ENCODE data around the gene CCNT2. TPM values are rescaled to one million over a fixed set of nuclear protein-coding genes. Genes with fewer than 3 reads are reported as not detected.
A peak's percentile ranks its signal among the peaks of the same experiment; 100 is the strongest.

The CCNT2 gene
- polyA plus RNA-seq, 3 donors = 6.0 to 8.9 (median 7.3) TPM

DNA sequence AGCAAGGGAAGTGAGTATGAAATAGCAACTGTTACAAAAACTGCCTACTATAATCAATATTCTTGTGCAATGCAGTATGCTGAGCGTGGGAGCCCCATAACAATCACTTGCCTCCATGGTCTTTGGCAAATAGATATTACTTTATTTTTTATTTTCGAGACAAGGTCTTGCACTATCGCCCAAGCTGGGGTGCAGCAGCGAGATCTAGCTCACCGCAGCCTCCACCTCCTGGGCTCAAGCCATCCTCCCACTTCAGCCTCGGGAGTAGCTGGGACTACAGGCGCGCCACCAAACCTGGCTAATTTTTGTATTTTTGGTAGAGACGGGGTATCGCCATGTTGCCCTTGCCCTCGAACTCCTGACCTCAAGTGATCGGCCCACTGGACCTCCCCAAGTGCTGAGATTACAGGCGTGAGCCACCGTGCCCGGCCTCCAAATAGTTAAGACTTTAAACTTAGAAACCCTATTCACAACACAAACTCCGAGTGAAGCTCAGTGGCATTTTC, 1.2 kb upstream of the CCNT2 start:
- H3K27ac ChIP-seq (ENCODE audit: low read depth, low read length) = no peak overlapping the region
- 15 to 37% (median 33%) methylated on average over 16 of the region's 16 CpGs for WGBS, 3 donors

DNA sequence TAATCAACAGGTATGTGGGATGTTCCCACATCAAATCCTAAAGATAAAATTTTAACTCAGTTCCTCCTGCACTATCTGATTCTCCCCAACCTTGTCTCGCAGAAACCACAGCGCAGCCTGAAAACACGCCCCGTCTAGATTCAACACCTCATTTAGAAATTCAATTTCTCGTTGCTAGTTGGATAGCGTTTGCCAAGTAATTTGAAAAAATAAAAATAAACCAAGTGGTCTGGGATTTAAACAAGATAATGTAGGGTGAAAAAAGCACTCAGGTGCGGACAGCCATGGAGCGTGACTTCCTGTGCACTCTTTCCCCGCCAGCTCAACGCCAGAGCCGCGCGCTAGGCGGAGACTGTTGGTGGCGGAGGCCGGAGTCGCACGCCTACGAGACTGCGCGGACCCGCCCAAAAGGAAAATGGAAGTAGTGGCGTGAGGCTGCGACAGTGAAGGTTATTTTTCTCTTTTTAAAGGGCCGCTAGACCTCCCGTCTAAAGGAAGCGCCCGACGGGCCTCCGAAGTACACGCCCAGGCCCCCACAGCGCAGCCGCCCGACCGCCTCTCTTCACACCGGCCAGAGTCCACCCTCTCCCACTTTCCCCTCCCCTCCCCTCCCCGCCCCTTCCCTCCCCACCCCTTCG, 615 bp upstream of the CCNT2 start:
- 0% methylated on average over 34 to 38 of the region's 38 CpGs for WGBS, 3 donors
- peak overlapping the region; percentile 0 for H3K27ac ChIP-seq (ENCODE audit: low read depth, low read length)

DNA sequence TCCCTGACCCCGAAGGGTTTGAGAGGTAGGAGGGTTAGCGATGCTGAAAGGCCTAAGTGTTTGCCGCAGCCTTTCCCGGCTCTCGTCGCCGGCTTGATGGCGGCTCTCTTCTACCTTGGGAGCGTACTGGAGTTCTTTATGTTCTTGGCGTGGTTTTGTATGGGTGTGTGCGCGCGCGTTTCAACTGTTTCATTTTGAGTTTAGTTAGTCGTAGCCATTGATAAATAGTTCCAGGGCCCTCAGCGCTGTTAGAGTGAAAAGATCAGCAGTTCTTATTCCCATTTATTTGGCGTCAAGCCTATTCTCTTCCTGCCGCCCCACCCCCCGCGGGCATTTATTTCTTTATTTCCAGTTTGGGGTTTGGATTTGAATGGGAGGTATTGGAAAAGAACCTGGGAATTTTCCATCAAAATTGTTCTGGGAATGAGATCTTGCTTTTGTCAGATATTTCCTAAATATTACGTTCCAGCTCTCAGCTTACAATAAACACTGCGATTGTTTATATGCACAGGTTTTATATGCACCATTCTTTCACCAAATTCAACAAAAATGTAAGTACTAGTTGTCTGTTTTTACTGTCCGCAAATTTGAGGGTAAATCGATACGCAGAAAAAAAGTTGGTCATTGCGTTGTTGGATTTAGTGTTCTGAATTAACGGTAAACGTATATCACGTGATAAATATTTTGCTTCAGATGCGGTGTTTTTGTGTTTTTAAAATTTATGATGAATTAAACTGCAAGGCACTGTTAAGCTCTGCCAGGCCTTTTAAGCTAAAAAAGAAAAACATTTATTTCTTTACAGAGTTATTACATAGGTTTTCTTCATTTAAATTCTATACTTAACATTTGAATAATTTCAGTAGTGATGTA, 954 bp downstream of the CCNT2 start:
- peak overlapping the region; percentile 68 for H3K27ac ChIP-seq (ENCODE audit: low read depth, low read length)
- 1 to 2% (median 2%) methylated on average over 30 of the region's 30 CpGs for WGBS, 3 donors

DNA sequence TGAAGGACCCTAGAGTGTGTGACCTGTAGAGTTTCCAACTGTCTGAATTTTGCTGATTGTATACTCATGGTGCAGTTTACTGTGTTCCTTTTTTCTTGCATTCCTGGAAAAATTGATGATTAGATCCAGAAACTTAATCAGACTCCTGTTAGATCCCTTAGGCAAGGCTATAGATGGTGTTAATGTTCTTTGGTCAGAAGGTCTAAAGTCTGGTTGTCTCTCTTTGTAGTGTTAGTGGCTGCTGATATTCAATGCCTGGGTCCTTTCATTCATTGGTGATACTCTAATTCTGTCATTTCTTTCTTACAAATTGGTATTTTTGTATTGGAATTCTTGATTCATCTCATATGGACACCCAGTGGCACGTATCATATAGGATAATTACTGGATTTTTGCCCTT, 6.3 kb downstream of the CCNT2 start:
- 87 to 100% (median 96%) methylated on average over 1 of the region's 1 CpG for WGBS, 3 donors

DNA sequence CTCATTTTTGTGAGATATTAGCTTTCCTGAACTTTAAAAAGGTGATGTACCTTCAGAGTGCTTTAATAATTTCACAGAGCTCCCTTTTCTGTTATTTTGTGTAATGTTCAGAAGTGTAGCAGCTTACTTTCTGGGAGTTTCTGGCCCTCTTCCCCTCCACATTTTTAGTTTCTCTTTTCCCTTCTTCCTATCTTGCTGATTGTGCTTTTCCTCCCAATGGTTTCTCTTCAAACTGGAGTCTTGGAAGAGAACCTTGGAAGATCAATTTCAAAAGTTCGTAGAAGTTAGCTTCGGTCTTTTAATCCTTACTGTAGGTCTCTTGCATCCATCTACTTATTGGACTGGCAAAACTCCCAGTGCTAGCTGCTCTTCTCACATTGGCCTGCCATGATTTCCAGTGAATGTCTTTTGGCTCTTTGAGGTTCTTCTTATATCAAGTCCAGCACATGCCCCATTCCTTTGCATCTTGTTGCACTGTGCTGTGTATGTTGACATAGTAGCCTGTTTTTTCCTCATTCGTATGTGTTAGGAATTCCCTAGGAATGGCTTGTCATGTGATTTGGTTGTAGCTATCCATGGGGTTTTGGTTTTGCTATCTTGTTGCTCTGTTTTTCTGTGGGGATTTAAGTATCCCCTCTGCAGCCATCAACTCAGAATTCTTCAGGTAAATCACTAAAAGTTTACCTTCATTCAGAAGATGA, 7.8 kb downstream of the CCNT2 start:
- WGBS, 3 donors = 57 to 72% (median 71%) methylated on average over 3 of the region's 3 CpGs
- H3K27ac ChIP-seq (ENCODE audit: low read depth, low read length) = no peak overlapping the region

More for the DNA sequence above, 6.3 kb downstream of the CCNT2 start:
- H3K27ac ChIP-seq (ENCODE audit: low read depth, low read length) = no peak overlapping the region

DNA sequence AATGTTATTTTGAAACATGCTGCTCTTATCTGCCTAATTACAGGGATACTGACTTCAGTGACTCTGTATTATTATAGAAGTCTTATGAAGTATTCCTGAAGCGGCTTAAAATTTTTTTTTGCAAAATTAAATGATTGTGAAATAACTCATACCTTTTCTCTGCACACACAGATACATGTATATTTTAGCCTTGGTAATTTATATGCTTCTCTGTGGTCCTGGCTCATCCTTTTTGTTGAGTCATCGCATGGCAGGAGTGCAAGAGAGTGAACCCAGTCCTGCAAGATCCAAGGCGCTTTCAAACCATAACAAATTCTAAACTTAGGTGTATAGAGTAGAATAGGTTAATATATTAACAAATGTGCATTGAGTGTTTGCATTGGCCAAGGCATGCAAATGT, 8.6 kb downstream of the CCNT2 start:
- 78 to 89% (median 81%) methylated on average over 3 of the region's 3 CpGs for WGBS, 3 donors
- no peak overlapping the region for H3K27ac ChIP-seq (ENCODE audit: low read depth, low read length)

DNA sequence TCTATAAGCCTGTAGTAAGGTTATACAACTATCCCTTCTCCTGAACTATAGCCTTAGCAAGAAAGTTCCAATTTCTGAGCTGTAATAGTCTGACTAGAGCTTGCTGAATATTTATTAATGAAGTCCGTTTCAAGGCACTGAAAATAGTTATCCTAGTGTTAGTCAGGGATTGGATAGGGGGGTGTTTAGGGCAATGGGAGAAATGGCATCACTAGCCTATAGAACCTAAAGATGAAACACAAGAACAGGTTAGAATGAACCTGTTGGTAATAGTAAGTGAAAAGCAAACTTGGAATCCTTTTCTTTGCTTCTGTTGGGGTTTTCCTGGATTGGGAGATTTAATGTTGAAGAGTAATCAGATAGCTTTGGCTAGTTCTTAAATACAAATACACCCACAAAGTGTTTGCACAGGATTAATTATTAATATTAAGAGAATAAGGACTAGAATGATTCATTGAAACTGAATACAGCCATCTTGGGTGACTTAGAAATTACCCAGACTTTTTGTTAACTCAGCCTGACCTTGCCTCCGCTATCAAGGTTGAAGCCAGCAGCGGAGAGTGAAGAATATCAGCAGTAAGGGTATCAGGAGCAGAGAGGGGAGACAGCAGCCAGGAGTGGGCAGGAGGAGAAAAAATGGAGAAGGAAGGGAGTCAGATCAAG, 14.4 kb downstream of the CCNT2 start:
- H3K27ac ChIP-seq (ENCODE audit: low read depth, low read length) = no peak overlapping the region
- 24 to 95% (median 93%) methylated on average over 3 of the region's 3 CpGs for WGBS, 3 donors

DNA sequence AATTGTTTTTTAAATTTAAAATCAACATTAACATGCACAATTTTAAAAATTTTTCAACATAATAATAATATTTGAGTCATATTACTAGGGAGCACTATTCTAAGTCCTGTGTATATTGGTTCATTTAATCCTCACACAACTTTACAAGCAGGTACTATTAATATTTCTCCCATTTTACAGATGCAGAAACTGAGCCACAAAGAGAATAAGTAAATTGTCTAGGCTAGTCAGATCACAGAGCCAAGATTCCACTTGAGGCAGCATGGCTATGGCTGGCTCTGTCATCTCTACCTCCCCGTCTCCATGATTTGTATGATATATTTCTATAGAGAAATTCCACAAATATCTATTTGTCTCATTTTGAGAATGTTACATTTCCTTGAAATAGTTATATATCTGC, 15.1 kb downstream of the CCNT2 start:
- no peak overlapping the region for H3K27ac ChIP-seq (ENCODE audit: low read depth, low read length)
- WGBS, 3 donors = 70 to 92% (median 89%) methylated on average over 1 of the region's 1 CpG

DNA sequence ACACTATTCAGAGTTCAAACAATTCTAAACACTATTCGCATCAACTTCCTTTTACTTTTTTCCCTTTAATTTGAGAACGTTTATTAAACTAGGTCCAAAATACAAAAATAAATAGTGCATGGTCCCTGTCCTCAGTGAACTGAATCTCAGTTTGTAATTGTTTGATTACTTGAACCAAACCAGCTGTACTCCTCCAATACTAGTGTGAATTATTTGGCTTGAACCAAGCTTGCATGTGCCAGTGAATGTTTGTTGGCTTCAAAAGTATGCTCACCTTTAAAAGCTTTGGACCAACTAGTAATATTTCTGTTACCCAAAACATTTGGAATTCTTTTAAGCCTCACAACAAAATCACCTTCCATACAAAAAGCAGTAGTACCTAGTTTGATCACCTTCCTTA, 15.5 kb downstream of the CCNT2 start:
- WGBS, 3 donors = 48 to 55% (median 55%) methylated on average over 2 of the region's 2 CpGs
- no peak overlapping the region for H3K27ac ChIP-seq (ENCODE audit: low read depth, low read length)

DNA sequence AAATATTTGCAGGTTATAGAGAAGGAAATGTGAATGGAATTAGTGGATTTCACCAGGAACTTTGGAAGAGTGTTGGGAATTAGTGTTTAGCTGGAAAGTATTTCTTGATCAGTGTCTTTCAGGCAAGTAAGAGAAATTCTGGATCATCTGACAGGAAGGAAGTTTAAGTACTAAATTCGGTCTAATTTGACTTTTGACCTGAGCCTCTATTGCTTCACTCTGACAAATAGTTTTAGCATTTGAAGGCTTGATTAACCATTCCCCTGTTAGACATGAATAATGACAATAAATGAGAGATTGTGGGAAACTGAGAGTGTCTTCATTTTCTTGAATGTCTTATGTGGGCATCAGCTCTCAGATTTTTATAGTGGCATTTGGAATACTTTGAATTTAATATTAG, 16.0 kb downstream of the CCNT2 start:
- WGBS, 3 donors = 3 to 7% (median 6%) methylated on average over 1 of the region's 1 CpG
- H3K27ac ChIP-seq (ENCODE audit: low read depth, low read length) = no peak overlapping the region

DNA sequence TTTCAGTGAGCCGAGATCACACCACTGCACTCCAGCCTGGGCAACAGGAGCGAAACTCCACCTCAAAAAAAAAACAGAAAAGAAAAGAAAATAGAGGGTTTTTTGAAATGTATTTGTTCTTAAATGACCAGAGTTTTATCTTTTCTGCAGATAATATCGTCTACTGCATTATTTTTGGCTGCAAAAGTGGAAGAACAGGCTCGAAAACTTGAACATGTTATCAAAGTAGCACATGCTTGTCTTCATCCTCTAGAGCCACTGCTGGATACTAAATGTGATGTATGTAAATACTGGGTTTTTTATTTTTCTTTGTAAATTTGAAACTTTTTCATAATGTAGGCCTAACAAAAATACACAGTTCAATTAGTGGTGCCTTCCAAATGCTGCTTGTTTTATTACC, 18.1 kb downstream of the CCNT2 start:
- whole genome bisulfite sequencing, 3 donors = 23 to 94% (median 81%) methylated on average over 4 of the region's 4 CpGs

DNA sequence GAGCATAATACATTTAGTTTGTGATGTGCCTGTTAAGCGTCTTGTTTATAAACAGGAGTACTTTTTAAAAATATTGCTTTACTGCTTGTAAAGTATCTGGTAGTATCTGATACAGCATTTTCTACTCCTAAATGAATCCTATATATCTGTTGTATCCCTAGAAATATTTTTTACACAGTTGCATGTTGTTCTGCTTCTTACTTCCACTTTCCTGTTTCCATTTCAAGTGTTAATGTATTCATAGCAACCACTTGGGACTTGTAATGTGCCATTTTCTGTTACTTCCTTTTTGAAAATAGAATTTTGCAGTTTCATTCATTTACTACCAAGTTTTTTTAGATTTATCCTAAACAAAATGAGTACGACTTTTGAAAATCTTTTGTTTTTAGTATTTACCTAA, 24.9 kb downstream of the CCNT2 start:
- no peak overlapping the region for H3K27ac ChIP-seq (ENCODE audit: low read depth, low read length)
- 75 to 94% (median 82%) methylated on average over 2 of the region's 2 CpGs for WGBS, 3 donors

More for the DNA sequence above, 18.1 kb downstream of the CCNT2 start:
- H3K27ac ChIP-seq (ENCODE audit: low read depth, low read length) = no peak overlapping the region

DNA sequence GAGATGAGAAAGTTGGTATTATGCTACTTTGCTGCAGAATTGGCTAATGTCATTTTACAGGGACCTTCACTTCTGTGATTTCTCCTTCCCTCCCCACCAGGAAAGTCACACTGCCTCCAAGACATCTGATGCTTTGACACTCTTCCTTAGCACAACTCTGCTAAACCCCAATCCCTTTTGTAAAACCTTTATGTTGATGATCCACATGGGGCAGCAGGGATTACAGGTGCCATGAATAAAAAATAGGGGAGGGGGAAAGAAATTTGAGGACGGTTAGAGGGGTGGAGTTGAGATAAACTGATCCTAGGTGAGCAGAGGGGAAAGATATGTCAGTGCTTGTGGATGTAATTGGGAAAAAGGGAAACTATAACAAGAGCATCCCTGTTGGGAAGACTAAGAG, 26.4 kb downstream of the CCNT2 start:
- WGBS, 3 donors = 68 to 83% (median 83%) methylated on average over 1 of the region's 1 CpG
- H3K27ac ChIP-seq (ENCODE audit: low read depth, low read length) = no peak overlapping the region

DNA sequence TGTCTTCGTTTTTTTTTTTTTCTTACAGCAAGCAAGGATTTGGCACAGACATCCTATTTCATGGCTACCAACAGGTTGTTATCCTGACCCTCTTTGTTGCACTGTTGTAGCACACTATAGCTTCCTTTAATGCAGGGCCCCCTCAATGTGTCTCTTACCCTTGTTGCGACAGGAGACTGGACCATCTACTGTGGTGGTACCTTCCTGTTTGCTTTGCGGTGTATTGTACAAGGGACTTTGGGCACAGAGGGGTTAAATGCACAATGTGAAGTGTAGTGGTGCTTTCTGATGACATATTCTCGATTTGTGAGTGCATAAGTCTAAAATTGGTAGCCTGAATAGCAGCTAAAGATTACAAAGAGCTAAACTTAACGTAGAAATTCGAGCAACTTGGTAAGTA, 27.5 kb downstream of the CCNT2 start:
- WGBS, 3 donors = 82 to 91% (median 83%) methylated on average over 6 of the region's 6 CpGs
- H3K27ac ChIP-seq (ENCODE audit: low read depth, low read length) = no peak overlapping the region

DNA sequence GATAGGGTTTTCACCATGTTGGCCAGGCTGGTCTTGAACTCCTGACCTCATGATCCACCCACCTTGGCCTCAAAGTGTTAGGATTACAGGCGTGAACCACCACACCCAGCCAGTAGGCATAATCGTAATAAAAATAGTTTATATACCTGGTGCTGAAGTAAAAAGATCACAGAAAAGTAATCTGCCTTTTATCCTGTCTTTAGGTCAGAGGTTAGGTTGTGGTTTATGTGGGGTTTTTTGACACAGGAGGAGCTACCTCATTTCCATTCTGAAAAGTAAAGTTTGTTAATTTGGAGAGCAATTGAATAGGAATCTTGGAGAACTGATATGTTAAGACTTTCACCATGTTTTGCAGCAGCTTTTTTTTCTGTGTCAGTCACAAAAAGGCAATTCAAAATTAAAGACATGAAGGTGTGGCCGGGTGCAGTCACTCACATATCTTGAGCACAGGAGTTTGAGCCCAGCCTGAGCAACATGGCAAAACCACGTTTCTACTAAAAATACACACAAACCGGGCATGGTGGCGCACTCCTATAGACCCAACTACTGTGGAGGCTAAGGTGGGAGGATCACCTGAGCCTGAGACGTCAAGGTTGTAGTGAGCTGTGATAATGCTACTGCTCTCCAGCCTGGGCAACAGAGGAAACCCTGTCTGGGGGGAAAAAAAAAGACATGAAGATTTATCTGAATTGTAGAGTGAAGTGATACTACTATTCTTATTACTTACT, 31.5 kb downstream of the CCNT2 start:
- WGBS, 3 donors = 84 to 90% (median 85%) methylated on average over 7 of the region's 7 CpGs
- H3K27ac ChIP-seq (ENCODE audit: low read depth, low read length) = no peak overlapping the region

DNA sequence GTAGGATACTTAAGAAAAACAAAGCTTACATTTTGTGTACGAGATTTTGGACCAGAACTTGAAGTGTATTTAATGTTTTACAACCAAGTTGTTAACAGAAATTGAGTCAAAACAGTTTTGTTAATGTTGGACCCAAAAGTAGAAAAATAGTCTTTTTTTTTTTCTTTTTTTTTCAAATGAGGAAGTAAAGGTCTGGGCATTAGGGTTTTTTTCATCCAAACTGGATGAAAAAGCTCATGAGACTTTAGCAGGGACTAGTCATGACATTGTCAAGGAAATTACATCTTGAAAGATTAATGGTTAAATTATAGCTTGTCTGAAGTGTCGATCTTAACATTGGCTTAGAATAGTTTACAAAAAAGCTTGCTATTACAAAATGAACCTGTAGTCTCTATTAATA, 32.3 kb downstream of the CCNT2 start:
- H3K27ac ChIP-seq (ENCODE audit: low read depth, low read length) = no peak overlapping the region

DNA sequence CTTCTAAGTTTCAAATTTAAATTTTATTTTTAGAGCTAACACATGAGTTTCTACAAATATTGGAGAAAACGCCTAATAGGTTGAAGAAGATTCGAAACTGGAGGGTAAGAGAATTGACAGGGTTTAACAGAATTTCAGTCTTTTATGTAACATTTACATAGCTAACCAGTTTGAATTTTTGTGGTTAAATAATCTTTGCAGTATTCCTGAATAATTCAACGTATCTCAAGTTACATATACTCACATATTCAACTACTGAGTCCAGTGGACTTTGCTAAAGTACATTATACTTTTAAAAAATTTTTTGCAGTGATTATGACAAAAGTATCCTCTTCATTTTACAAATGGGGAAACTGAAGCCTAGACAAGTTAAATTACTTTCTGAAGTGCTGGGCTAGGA, 34.0 kb downstream of the CCNT2 start:
- 96 to 98% (median 97%) methylated on average over 3 of the region's 3 CpGs for WGBS, 3 donors
- no peak overlapping the region for H3K27ac ChIP-seq (ENCODE audit: low read depth, low read length)

More for the DNA sequence above, 32.3 kb downstream of the CCNT2 start:
- 75 to 81% (median 76%) methylated on average over 2 of the region's 2 CpGs for WGBS, 3 donors

DNA sequence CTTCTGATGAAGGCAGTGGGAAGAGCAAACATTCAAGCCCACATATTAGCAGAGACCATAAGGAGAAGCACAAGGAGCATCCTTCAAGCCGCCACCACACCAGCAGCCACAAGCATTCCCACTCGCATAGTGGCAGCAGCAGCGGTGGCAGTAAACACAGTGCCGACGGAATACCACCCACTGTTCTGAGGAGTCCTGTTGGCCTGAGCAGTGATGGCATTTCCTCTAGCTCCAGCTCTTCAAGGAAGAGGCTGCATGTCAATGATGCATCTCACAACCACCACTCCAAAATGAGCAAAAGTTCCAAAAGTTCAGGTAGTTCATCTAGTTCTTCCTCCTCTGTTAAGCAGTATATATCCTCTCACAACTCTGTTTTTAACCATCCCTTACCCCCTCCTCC, 35.4 kb downstream of the CCNT2 start:
- H3K27ac ChIP-seq (ENCODE audit: low read depth, low read length) = no peak overlapping the region
- 94 to 97% (median 97%) methylated on average over 5 of the region's 5 CpGs for WGBS, 3 donors

All from adipose tissue (tissue), 3 donors.